HG03520 (cell line): ENCODE data around the gene CXCL8.
"Not testable (repeated sequence)": the region's sequence is repeated elsewhere in the genome, so short reads cannot be mapped to it uniquely, and the experiment has no call there.

Experiments used
- ATAC-seq: cut with Tn5 transposase; IDR thresholded peaks from one replicate; pipeline ENCODE4 v1.9.1; 2021; ENCODE audit warnings: mild to moderate bottlenecking, moderate library complexity; ENCODE audit not compliant: unreplicated experiment

CXCL8 gene

GRCh38 chr4:73740353-73740778 is at the start of gene CXCL8:
Gene CXCL8, plus strand, starts transcription at chr4:73740569. Its CDS starts 90 bp downstream, at chr4:73740659.
- ATAC-seq = no peak

GRCh38 chr4:73691201-73691600 is 49.2 kb upstream of the CXCL8 start:
- ATAC-seq = not testable (repeated sequence)

GRCh38 chr4:73691759-73692158 is 48.6 kb upstream of the CXCL8 start:
- ATAC-seq = no peak

GRCh38 chr4:73692254-73692653 is 48.1 kb upstream of the CXCL8 start:
- no peak for ATAC-seq

GRCh38 chr4:73692701-73693100 is 47.7 kb upstream of the CXCL8 start:
- ATAC-seq = no peak

GRCh38 chr4:73693811-73694210 is 46.6 kb upstream of the CXCL8 start:
- no peak for ATAC-seq

GRCh38 chr4:73698217-73698616 is 42.2 kb upstream of the CXCL8 start:
- ATAC-seq = no peak

GRCh38 chr4:73701116-73701515 is 39.3 kb upstream of the CXCL8 start:
- ATAC-seq = no peak

- no peak for ATAC-seq
These were observed 37.5 kb upstream of the CXCL8 start for GRCh38 chr4:73702796-73703287.

GRCh38 chr4:73703320-73703719 is 37.0 kb upstream of the CXCL8 start:
- no peak for ATAC-seq

- peak; percentile 52 for ATAC-seq
These were observed 35.9 kb upstream of the CXCL8 start for GRCh38 chr4:73704314-73705055.

GRCh38 chr4:73705056-73705432 is 35.3 kb upstream of the CXCL8 start:
- no peak for ATAC-seq

- no peak for ATAC-seq
These were observed 34.6 kb upstream of the CXCL8 start for GRCh38 chr4:73705721-73706120.

- ATAC-seq = no peak
These were observed 33.6 kb upstream of the CXCL8 start for GRCh38 chr4:73706811-73707210.

GRCh38 chr4:73707269-73707875 is 33.0 kb upstream of the CXCL8 start:
- ATAC-seq = no peak

- ATAC-seq = no peak
These were observed 32.3 kb upstream of the CXCL8 start for GRCh38 chr4:73707918-73708577.

- ATAC-seq = no peak
These were observed 30.8 kb upstream of the CXCL8 start for GRCh38 chr4:73709451-73710033.

GRCh38 chr4:73710094-73710493 is 30.3 kb upstream of the CXCL8 start:
- ATAC-seq = no peak

GRCh38 chr4:73711989-73712388 is 28.4 kb upstream of the CXCL8 start:
- no peak for ATAC-seq

GRCh38 chr4:73713650-73714049 is 26.7 kb upstream of the CXCL8 start:
- no peak for ATAC-seq

GRCh38 chr4:73714647-73715046 is 25.7 kb upstream of the CXCL8 start:
- no peak for ATAC-seq

GRCh38 chr4:73715659-73716058 is 24.7 kb upstream of the CXCL8 start:
- no peak for ATAC-seq
